ENCODE measurements around the gene FBXL14.

Gene FBXL14

DNA sequence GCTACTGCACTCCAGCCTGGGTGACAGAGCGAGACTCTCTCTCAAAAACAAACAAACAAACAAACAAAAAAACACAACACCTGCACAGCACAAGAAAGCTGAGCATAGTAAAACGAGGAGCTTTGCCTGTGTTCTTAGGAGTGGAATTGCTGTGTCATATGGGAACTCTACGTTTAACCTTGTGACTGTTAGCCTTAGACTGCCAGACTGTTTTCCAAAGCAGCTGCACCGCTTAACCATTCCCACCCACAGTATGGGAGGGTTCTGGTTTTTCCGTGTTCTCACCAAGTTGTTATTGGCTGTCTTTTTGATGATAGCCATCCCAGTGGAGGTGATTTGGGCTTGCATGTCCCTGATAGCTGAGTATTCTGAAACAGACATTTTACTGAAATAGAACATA lies 43.8 kb upstream of the FBXL14 start:
- Histone ChIP-seq H3F3A (ENCODE audit: insufficient read depth, low read length) (no peaks in the 10 kb centered on the region), H3K9me2 (replicated peaks; ENCODE audit: insufficient read depth, low read length) (no peaks in the 10 kb centered on the region), H2AFZ (ENCODE audit: low read length) (no peak overlapping the region), H3K9me3 (replicated peaks; ENCODE audit: insufficient read depth, low read length) (no peaks in the 10 kb centered on the region), H3K79me2 (ENCODE audit: low read length) (peaks cover 27% of the 10 kb centered on the region), H3K4me3 (ENCODE audit: low read length) (no peak overlapping the region), H3K36me3 (replicated peaks; ENCODE audit: insufficient read depth, low read length) (0 out of 2 replicates have a peak, but pooled peaks cover 3% of the 10 kb centered on the region), H3K4me1 (ENCODE audit: low read length) (no peaks in the 10 kb centered on the region), H3K27me3 (replicated peaks; ENCODE audit: insufficient read depth, low read length) (no peaks in the 10 kb centered on the region), H3K4me2 (ENCODE audit: low read depth, low read length) (no peak overlapping the region), H3K27ac (ENCODE audit: low read length) (no peak overlapping the region), H3K9ac (ENCODE audit: low read length) (no peak overlapping the region), H4K20me1 (ENCODE audit: insufficient read depth, low read length) (0 out of 2 replicates have a peak, but pooled peaks cover 2% of the 10 kb centered on the region)
- no peak for DNase-seq
- TF ChIP-seq EZH2phosphoT487 (IDR thresholded peaks at IDR 0.05; ENCODE audit: low read length) (no peak), EZH2 (optimal IDR thresholded peaks at IDR 0.05; ENCODE audit: low read depth, low read length) (no peak)
- TF ChIP-seq, protein P1, sequence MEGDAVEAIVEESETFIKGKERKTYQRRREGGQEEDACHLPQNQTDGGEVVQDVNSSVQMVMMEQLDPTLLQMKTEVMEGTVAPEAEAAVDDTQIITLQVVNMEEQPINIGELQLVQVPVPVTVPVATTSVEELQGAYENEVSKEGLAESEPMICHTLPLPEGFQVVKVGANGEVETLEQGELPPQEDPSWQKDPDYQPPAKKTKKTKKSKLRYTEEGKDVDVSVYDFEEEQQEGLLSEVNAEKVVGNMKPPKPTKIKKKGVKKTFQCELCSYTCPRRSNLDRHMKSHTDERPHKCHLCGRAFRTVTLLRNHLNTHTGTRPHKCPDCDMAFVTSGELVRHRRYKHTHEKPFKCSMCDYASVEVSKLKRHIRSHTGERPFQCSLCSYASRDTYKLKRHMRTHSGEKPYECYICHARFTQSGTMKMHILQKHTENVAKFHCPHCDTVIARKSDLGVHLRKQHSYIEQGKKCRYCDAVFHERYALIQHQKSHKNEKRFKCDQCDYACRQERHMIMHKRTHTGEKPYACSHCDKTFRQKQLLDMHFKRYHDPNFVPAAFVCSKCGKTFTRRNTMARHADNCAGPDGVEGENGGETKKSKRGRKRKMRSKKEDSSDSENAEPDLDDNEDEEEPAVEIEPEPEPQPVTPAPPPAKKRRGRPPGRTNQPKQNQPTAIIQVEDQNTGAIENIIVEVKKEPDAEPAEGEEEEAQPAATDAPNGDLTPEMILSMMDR (IDR thresholded peaks at IDR 0.05; ENCODE audit: low read length) = no peak

DNA sequence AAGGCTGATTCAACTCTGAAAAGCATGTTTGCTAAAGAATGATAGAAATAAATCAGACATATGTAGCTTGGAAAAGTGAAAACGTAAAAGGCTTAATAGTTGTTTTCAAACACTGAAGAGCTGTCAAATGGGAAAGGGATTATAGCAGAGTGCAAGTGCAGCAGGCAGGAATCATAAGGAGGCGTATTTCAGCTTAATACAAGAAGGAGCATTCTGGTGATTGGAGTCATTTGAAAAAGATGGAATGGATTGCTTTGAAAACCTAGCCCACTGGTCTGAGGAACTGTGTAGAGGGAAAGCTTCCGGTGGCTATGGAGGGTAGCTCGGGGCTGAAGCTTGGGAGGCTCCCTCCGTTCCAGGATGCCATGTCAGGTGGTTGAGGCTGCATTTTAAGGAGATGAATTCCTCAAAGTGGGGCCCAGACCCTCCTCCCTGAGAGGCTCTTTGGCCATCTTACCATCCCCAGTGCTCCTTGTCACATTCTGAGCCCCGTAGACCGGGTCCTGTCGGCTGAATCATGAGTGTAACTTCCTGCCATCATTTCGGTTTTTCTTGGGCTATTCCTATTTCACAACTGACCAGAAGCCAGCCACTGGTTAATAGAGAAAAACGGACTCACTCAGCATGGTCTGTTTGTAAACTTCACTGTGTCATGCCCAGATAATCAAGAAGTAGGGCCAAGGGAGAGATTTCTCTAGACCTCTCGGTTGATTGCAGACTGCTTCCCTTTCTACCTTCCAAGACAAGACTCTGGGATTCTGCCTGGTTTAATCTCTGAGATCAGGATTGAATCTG lies 41.1 kb upstream of the FBXL14 start:
- Histone ChIP-seq H3K79me2 (ENCODE audit: low read length) (peaks cover 17% of the 10 kb centered on the region), H3K4me2 (ENCODE audit: low read depth, low read length) (no peak overlapping the region), H3K27ac (ENCODE audit: low read length) (no peak overlapping the region), H3K36me3 (replicated peaks; ENCODE audit: insufficient read depth, low read length) (peaks cover 3% of the 10 kb centered on the region), H3K27me3 (replicated peaks; ENCODE audit: insufficient read depth, low read length) (no peaks in the 10 kb centered on the region), H3K9ac (ENCODE audit: low read length) (no peak overlapping the region), H3K4me1 (ENCODE audit: low read length) (no peaks in the 10 kb centered on the region), H3K9me2 (replicated peaks; ENCODE audit: insufficient read depth, low read length) (no peaks in the 10 kb centered on the region), H3F3A (ENCODE audit: insufficient read depth, low read length) (no peaks in the 10 kb centered on the region), H4K20me1 (ENCODE audit: insufficient read depth, low read length) (no peaks in the 10 kb centered on the region), H2AFZ (ENCODE audit: low read length) (no peak overlapping the region), H3K4me3 (ENCODE audit: low read length) (no peak overlapping the region), H3K9me3 (replicated peaks; ENCODE audit: insufficient read depth, low read length) (no peaks in the 10 kb centered on the region)
- TF ChIP-seq EZH2 (optimal IDR thresholded peaks at IDR 0.05; ENCODE audit: low read depth, low read length) (no peak), EZH2phosphoT487 (IDR thresholded peaks at IDR 0.05; ENCODE audit: low read length) (no peak)
- TF ChIP-seq, protein P1 (IDR thresholded peaks at IDR 0.05; ENCODE audit: low read length) = no peak
- no peak for DNase-seq

DNA sequence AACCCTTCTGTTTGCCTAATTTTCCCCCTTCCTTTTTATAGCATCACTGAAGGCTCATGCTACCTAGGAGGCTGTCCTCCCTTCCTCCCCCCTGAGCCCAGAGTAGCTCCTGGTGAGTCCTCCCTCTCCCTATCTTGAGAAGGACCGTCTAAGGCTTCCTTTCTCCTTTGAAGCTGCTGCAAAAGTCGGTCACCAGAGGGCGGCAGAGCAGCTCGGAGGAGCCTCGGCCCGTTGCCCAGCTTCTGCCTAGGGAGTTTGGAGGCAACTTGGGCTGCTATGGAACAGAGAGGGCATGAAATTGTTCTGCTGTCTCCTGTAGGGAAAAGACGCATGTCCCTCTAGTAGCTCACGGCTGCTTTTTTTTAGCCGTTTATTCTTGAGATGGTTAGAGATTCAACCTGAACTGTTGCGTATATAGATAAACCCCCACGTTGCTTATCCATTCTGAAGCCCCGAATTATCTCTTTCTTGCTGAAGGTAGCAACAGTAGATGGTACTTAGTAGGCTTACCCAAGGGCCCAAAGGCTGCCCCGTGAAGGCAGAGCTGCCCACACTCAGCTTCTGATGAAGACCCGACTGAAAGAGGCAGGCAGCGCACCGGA lies 40.3 kb upstream of the FBXL14 start:
- no peak overlapping the region for H2AFZ ChIP-seq (ENCODE audit: low read length)

More for the DNA sequence above, 40.3 kb upstream of the FBXL14 start:
- Histone ChIP-seq H3K79me2 (ENCODE audit: low read length) (peaks cover 17% of the 10 kb centered on the region), H3K4me2 (ENCODE audit: low read depth, low read length) (no peak overlapping the region), H3F3A (ENCODE audit: insufficient read depth, low read length) (no peaks in the 10 kb centered on the region), H3K9me3 (replicated peaks; ENCODE audit: insufficient read depth, low read length) (no peaks in the 10 kb centered on the region), H3K9me2 (replicated peaks; ENCODE audit: insufficient read depth, low read length) (no peaks in the 10 kb centered on the region), H3K4me1 (ENCODE audit: low read length) (no peaks in the 10 kb centered on the region), H3K9ac (ENCODE audit: low read length) (no peak overlapping the region), H3K27me3 (replicated peaks; ENCODE audit: insufficient read depth, low read length) (no peaks in the 10 kb centered on the region), H3K27ac (ENCODE audit: low read length) (no peak overlapping the region), H4K20me1 (ENCODE audit: insufficient read depth, low read length) (no peaks in the 10 kb centered on the region), H3K4me3 (ENCODE audit: low read length) (no peak overlapping the region), H3K36me3 (replicated peaks; ENCODE audit: insufficient read depth, low read length) (peaks cover 3% of the 10 kb centered on the region)
- DNase-seq = no peak
- TF ChIP-seq EZH2 (optimal IDR thresholded peaks at IDR 0.05; ENCODE audit: low read depth, low read length) (no peak), EZH2phosphoT487 (IDR thresholded peaks at IDR 0.05; ENCODE audit: low read length) (no peak)
- TF ChIP-seq, protein P1 (IDR thresholded peaks at IDR 0.05; ENCODE audit: low read length) = peak; percentile 63
